ENCODE measurements around the gene ZNF791. TPM values are rescaled to one million over a fixed set of nuclear protein-coding genes. Genes with fewer than 3 reads are reported as not detected.

Gene ZNF791
- total and polyA plus RNA-seq, 2 of the 13 experiments (the other 11 are each of a cell fraction or from before 2014, with no cell fraction given) = 12.8 to 17.4 TPM

- no peak for FAIRE-seq
- in situ Hi-C loops (cut with HindIII; ENCODE audit: extremely low pct_ligation_motif_present, low pct_unique_long_range_greater_than_20kb) (no loop called here), intact Hi-C loops (cut with micrococcal nuclease; ENCODE audit: unreplicated experiment) (no loop called here)
- BruUV-seq (replicated peaks) = no TSS peak
- H4K20me1 ChIP-seq (ENCODE audit: insufficient read depth, low read length) = no peaks in the 10 kb centered on the region
- POLR2A ChIA-PET = no interaction called here
- H3K4me3 ChIP-seq (replicated peaks in 1 of 3; ENCODE audit: insufficient read depth in 1 of 3, low read depth in 2 of 3, low read length in 3 of 3) = no peak overlapping the region
- no peak for DNase-seq (ENCODE audit: low spot score)
- H3K4me1 ChIP-seq (ENCODE audit: insufficient read depth, low read length) = peaks cover 11% of the 10 kb centered on the region; the same call in 1 of the 2 replicates
- no peaks in the 10 kb centered on the region for H3K79me2 ChIP-seq (ENCODE audit: insufficient read depth, low read length)
- H2AFZ ChIP-seq (ENCODE audit: low read length) = no peak overlapping the region
- 95% methylated on average over 13 of the region's 13 CpGs for WGBS (ENCODE audit: low lambda C conversion rate)
- no peaks in the 10 kb centered on the region for H3K36me3 ChIP-seq (replicated peaks in 1 of 2; ENCODE audit: control insufficient read depth in 1 of 2, insufficient read depth in 2 of 2, low read length in 2 of 2)
- no peaks in the 10 kb centered on the region for H3K27me3 ChIP-seq (ENCODE audit: control insufficient read depth in 1 of 2, insufficient read depth in 2 of 2, low read length in 2 of 2)
- TF ChIP-seq TP53 (CRISPR knock-in tag; conservative IDR thresholded peaks at IDR 0.05) = no peak
- no peak for TF ChIP-seq NFAT5 (CRISPR knock-in tag; IDR thresholded peaks at IDR 0.05)
- TF ChIP-seq ASH2L (IDR thresholded peaks at IDR 0.05; ENCODE audit: insufficient read length, low read depth, low read length) = no peak
- TF ChIP-seq XBP1 (CRISPR knock-in tag; IDR thresholded peaks at IDR 0.05) = no peak
- TF ChIP-seq HMG20B (CRISPR knock-in tag; conservative IDR thresholded peaks at IDR 0.05) = no peak
- no peak for TF ChIP-seq ZNF143 (CRISPR knock-in tag; IDR thresholded peaks at IDR 0.05)
- TF ChIP-seq ZSCAN12 (CRISPR knock-in tag; IDR thresholded peaks at IDR 0.05) = no peak
- no peak for TF ChIP-seq ZNF569 (CRISPR knock-in tag; IDR thresholded peaks at IDR 0.05; ENCODE audit: borderline replicate concordance)
- no peak for TF ChIP-seq ZNF263 (CRISPR knock-in tag; IDR thresholded peaks at IDR 0.05)
- TF ChIP-seq DMAP1 (CRISPR knock-in tag; IDR thresholded peaks at IDR 0.05) = no peak
- no peak for TF ChIP-seq NR3C1 (CRISPR knock-in tag; IDR thresholded peaks at IDR 0.05)
- TF ChIP-seq ZNF547 (CRISPR knock-in tag; IDR thresholded peaks at IDR 0.05) = no peak
- TF ChIP-seq TAF15 (IDR thresholded peaks at IDR 0.05; ENCODE audit: low read depth, low read length, poor library complexity, severe bottlenecking) = no peak
- TF ChIP-seq HNF4G (IDR thresholded peaks at IDR 0.05; ENCODE audit: borderline replicate concordance, low read depth, low read length) = no peak
- no peak for TF ChIP-seq HNF4G (CRISPR knock-in tag; IDR thresholded peaks at IDR 0.05; ENCODE audit: borderline replicate concordance, low read depth)
- TF ChIP-seq ZNF350 (CRISPR knock-in tag; IDR thresholded peaks at IDR 0.05; ENCODE audit: borderline replicate concordance, low read depth) = no peak
- TF ChIP-seq SALL2 (CRISPR knock-in tag; IDR thresholded peaks at IDR 0.05) = no peak
- TF ChIP-seq RCOR2 (CRISPR knock-in tag; IDR thresholded peaks at IDR 0.05) = no peak
- no peak for TF ChIP-seq ZNF737 (CRISPR knock-in tag; IDR thresholded peaks at IDR 0.05; ENCODE audit: borderline replicate concordance)
- H3K4me2 ChIP-seq (ENCODE audit: low read depth, low read length) = no peak overlapping the region
- no peaks in the 10 kb centered on the region for H3K9me3 ChIP-seq (ENCODE audit: low read length)
- H3K27ac ChIP-seq (ENCODE audit: extremely low read length, insufficient read depth, low read length) = no peak overlapping the region
- CTCF ChIA-PET (ENCODE audit: low intra/inter-chr PET ratio, low total read pairs) = no interaction called here
- H3K9ac ChIP-seq (ENCODE audit: insufficient read depth, low read depth, low read length) = no peak overlapping the region
- ATAC-seq = no peak
Observed at GRCh38 chr19:12636631-12637030, 25.9 kb downstream of the ZNF791 start.
